ENCODE measurements around the gene HDAC9. TPM values are rescaled to one million over a fixed set of nuclear protein-coding genes. Genes with fewer than 3 reads are reported as not detected.

The HDAC9 gene
- total RNA-seq, 1 donor from 2014 or later, result 27.6 TPM

DNA sequence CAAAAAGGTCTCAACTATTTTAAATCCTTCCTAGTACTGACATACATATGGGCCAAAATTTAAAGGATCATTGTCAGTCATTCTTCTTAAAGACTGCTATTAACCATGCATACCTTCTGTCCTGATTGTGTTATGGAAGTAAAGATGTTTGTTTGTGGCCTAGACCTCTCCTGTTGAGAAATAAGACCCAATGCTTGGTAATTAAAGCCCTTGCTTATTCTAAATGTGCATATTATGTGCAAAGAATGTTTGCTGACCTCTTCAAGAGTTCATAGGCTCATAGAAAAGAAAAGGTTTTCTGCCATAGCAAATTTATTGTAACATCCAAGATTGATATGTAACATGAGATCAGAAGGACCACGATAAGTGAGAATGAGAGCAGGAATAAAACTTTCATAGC, 476.3 kb downstream of the HDAC9 start:
- H3K9me3 Mint-ChIP-seq (ENCODE audit: unreplicated experiment), result no peaks in the 10 kb centered on the region
- Histone ChIP-seq H3K9ac (ENCODE audit: low read length) (no peak overlapping the region), H2AFZ (ENCODE audit: low read depth, low read length) (no peak overlapping the region), H4K20me1 (ENCODE audit: insufficient read depth, low read length) (no peaks in the 10 kb centered on the region), H3K4me1 (ENCODE audit: insufficient read depth, low read length) (peaks cover 9% of the 10 kb centered on the region), H3K9me3 (ENCODE audit: insufficient read depth, low read depth, low read length) (no peaks in the 10 kb centered on the region), H3K27me3 (ENCODE audit: insufficient read depth, low read length) (no peaks in the 10 kb centered on the region), H3K4me3 (ENCODE audit: insufficient read depth, low read depth, low read length) (no peak overlapping the region), H3K27ac (ENCODE audit: low read depth, low read length) (no peak overlapping the region), H3K4me2 (ENCODE audit: low read length) (no peak overlapping the region), H3K36me3 (ENCODE audit: insufficient read depth, low read length) (no peaks in the 10 kb centered on the region), H3K79me2 (ENCODE audit: insufficient read depth, low read length) (no peaks in the 10 kb centered on the region)
- no peak for DNase-seq (ENCODE audit: low read depth)
- TF ChIP-seq EZH2 (IDR thresholded peaks at IDR 0.05; ENCODE audit: insufficient read depth, low read length), result no peak
- TF ChIP-seq, protein P1, sequence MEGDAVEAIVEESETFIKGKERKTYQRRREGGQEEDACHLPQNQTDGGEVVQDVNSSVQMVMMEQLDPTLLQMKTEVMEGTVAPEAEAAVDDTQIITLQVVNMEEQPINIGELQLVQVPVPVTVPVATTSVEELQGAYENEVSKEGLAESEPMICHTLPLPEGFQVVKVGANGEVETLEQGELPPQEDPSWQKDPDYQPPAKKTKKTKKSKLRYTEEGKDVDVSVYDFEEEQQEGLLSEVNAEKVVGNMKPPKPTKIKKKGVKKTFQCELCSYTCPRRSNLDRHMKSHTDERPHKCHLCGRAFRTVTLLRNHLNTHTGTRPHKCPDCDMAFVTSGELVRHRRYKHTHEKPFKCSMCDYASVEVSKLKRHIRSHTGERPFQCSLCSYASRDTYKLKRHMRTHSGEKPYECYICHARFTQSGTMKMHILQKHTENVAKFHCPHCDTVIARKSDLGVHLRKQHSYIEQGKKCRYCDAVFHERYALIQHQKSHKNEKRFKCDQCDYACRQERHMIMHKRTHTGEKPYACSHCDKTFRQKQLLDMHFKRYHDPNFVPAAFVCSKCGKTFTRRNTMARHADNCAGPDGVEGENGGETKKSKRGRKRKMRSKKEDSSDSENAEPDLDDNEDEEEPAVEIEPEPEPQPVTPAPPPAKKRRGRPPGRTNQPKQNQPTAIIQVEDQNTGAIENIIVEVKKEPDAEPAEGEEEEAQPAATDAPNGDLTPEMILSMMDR (IDR thresholded peaks at IDR 0.05; ENCODE audit: insufficient read depth, low read depth, low read length), result no peak
- no peaks in the 10 kb centered on the region for H3K36me3 Mint-ChIP-seq (ENCODE audit: low read depth, unreplicated experiment)
- no peaks in the 10 kb centered on the region for H3K27me3 Mint-ChIP-seq (ENCODE audit: low read depth, unreplicated experiment)
- no peak overlapping the region for H3K4me3 Mint-ChIP-seq (ENCODE audit: unreplicated experiment)
- H3K27ac Mint-ChIP-seq (ENCODE audit: unreplicated experiment), result no peak overlapping the region
- no peak for FAIRE-seq
- peaks cover 19% of the 10 kb centered on the region for H3K4me1 Mint-ChIP-seq (ENCODE audit: low read depth, unreplicated experiment)

- H4K20me1 ChIP-seq (ENCODE audit: insufficient read depth, low read length), result no peaks in the 10 kb centered on the region
Observed at GRCh38 chr7:18974803-18975202, 479.3 kb downstream of the HDAC9 start.

DNA sequence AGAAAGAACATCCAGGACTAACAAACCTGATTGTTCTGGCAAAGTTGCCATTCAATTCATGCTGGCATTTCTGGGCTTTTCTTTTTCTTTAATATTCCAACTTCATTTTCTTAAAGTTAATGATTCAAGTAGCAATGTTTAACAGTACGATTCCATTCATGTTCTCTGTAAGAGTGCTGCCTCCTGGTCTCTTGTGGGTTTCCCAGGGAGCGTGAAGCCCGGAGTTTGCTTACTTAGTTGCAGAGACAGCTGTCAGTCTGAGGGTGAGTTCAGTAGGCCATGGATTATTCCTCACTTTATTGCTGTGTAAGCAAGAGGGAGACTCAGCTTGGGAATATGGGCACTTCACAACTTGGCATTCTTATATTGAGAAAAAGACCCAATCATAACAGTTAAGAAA, 479.7 kb downstream of the HDAC9 start:
- Histone ChIP-seq H2AFZ (ENCODE audit: low read depth, low read length) (no peak overlapping the region), H4K20me1 (ENCODE audit: insufficient read depth, low read length) (no peaks in the 10 kb centered on the region), H3K27me3 (ENCODE audit: insufficient read depth, low read length) (no peaks in the 10 kb centered on the region), H3K36me3 (ENCODE audit: insufficient read depth, low read length) (no peaks in the 10 kb centered on the region), H3K4me2 (ENCODE audit: low read length) (no peak overlapping the region), H3K4me1 (ENCODE audit: insufficient read depth, low read length) (peaks cover 27% of the 10 kb centered on the region), H3K27ac (ENCODE audit: low read depth, low read length) (no peak overlapping the region), H3K9ac (ENCODE audit: low read length) (no peak overlapping the region), H3K9me3 (ENCODE audit: insufficient read depth, low read depth, low read length) (no peaks in the 10 kb centered on the region), H3K4me3 (ENCODE audit: insufficient read depth, low read depth, low read length) (no peak overlapping the region), H3K79me2 (ENCODE audit: insufficient read depth, low read length) (no peaks in the 10 kb centered on the region)
- H3K36me3 Mint-ChIP-seq (ENCODE audit: low read depth, unreplicated experiment), result no peaks in the 10 kb centered on the region
- H3K4me1 Mint-ChIP-seq (ENCODE audit: low read depth, unreplicated experiment), result peaks cover 34% of the 10 kb centered on the region
- no peak for DNase-seq (ENCODE audit: low read depth)
- H3K4me3 Mint-ChIP-seq (ENCODE audit: unreplicated experiment), result no peak overlapping the region
- no peaks in the 10 kb centered on the region for H3K27me3 Mint-ChIP-seq (ENCODE audit: low read depth, unreplicated experiment)
- no peaks in the 10 kb centered on the region for H3K9me3 Mint-ChIP-seq (ENCODE audit: unreplicated experiment)
- H3K27ac Mint-ChIP-seq (ENCODE audit: unreplicated experiment), result no peak overlapping the region
- no peak for TF ChIP-seq EZH2 (IDR thresholded peaks at IDR 0.05; ENCODE audit: insufficient read depth, low read length)
- TF ChIP-seq, protein P1 (IDR thresholded peaks at IDR 0.05; ENCODE audit: insufficient read depth, low read depth, low read length), result no peak
- FAIRE-seq, result no peak

More at GRCh38 chr7:18974803-18975202, 479.3 kb downstream of the HDAC9 start:
- no peak overlapping the region for H3K4me3 Mint-ChIP-seq (ENCODE audit: unreplicated experiment)
- no peak overlapping the region for H2AFZ ChIP-seq (ENCODE audit: low read depth, low read length)
- no peaks in the 10 kb centered on the region for H3K27me3 Mint-ChIP-seq (ENCODE audit: low read depth, unreplicated experiment)
- H3K4me1 ChIP-seq (ENCODE audit: insufficient read depth, low read length), result peaks cover 27% of the 10 kb centered on the region
- no peaks in the 10 kb centered on the region for H3K79me2 ChIP-seq (ENCODE audit: insufficient read depth, low read length)
- no peak overlapping the region for H3K4me3 ChIP-seq (ENCODE audit: insufficient read depth, low read depth, low read length)
- H3K27ac Mint-ChIP-seq (ENCODE audit: unreplicated experiment), result peak overlapping the region; percentile 41
- TF ChIP-seq EZH2 (IDR thresholded peaks at IDR 0.05; ENCODE audit: insufficient read depth, low read length), result no peak
- TF ChIP-seq, protein P1 (IDR thresholded peaks at IDR 0.05; ENCODE audit: insufficient read depth, low read depth, low read length), result no peak
- H3K4me2 ChIP-seq (ENCODE audit: low read length), result no peak overlapping the region
- DNase-seq (ENCODE audit: low read depth), result peak; percentile 67
- H3K36me3 ChIP-seq (ENCODE audit: insufficient read depth, low read length), result no peaks in the 10 kb centered on the region
- no peaks in the 10 kb centered on the region for H3K27me3 ChIP-seq (ENCODE audit: insufficient read depth, low read length)
- FAIRE-seq, result peak; percentile 73
- H3K4me1 Mint-ChIP-seq (ENCODE audit: low read depth, unreplicated experiment), result peaks cover 34% of the 10 kb centered on the region
- no peaks in the 10 kb centered on the region for H3K36me3 Mint-ChIP-seq (ENCODE audit: low read depth, unreplicated experiment)
- H3K9ac ChIP-seq (ENCODE audit: low read length), result no peak overlapping the region
- H3K27ac ChIP-seq (ENCODE audit: low read depth, low read length), result no peak overlapping the region
- H3K9me3 ChIP-seq (ENCODE audit: insufficient read depth, low read depth, low read length), result no peaks in the 10 kb centered on the region
- no peaks in the 10 kb centered on the region for H3K9me3 Mint-ChIP-seq (ENCODE audit: unreplicated experiment)

Data from astrocyte (in vitro differentiated cells and primary cell).